ENCODE data around the gene ZNF280A. TPM values are rescaled to one million over a fixed set of nuclear protein-coding genes. Genes with fewer than 3 reads are reported as not detected.

ZNF280A gene
- total and polyA plus RNA-seq, 9 of the 15 experiments (the other 6 are each of a cell fraction or from before 2014, with no cell fraction given) = 19.0 to 40.8 (median 28.6) TPM

DNA sequence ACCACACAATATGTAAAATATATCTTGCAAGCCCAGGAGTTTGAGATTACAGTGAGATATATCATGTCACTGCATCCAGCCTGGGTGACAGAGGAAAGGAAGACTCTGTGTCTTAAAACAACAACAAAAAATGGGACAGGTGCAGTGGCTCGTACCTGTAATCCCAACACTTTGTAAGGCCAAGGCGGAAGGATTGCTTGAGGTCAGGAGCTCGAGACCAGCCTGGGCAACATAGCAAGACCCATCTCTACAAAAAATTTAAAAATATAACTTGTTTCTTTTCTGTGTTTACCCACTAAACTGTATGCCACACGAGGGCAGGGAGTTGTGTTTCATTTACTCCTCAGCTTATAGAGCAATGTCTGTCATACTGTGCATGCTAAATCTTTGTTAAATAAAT, 3.1 kb downstream of the ZNF280A start:
- DNase-seq (ENCODE audit: extremely low read depth in 1 of 4, low spot score in 3 of 4) (peak in 1 of 4 experiments; percentile 49), FAIRE-seq (no peak), ATAC-seq (no peak)
- H3K9me3 ChIP-seq (replicated peaks; ENCODE audit: control insufficient read depth, insufficient read depth, low read depth, low read length) = peaks cover 5% of the 10 kb centered on the region; the same call in 1 of the 2 replicates
- no peaks in the 10 kb centered on the region for H4K20me1 ChIP-seq (replicated peaks; ENCODE audit: control insufficient read depth, insufficient read depth, low read length)
- intact Hi-C loops (cut with micrococcal nuclease) (no loop called here), in situ Hi-C loops (cut with MboI) (no loop called here)
- H2AFZ ChIP-seq (ENCODE audit: low read depth, low read length) = no peak overlapping the region
- peaks cover 4% of the 10 kb centered on the region for H3K9me1 ChIP-seq (ENCODE audit: control insufficient read depth, insufficient read depth, low read length)
- no peak overlapping the region for H3K27ac ChIP-seq (ENCODE audit: extremely low read depth, low read depth, low read length)
- H3K4me1 ChIP-seq (replicated peaks in 1 of 2; ENCODE audit: control insufficient read depth in 2 of 2, insufficient read depth in 2 of 2, low read length in 2 of 2) = peaks cover 27% of the 10 kb centered on the region in 2 experiments
- no peak overlapping the region for H3K4me2 ChIP-seq (ENCODE audit: insufficient read depth, low read length)
- peaks cover 39% of the 10 kb centered on the region for H3K36me3 ChIP-seq (ENCODE audit: control insufficient read depth, insufficient read depth, low read length)
- ChIA-PET CTCF (ENCODE audit: low intra/inter-chr PET ratio) (no interaction called here), POLR2A (interaction anchor here (1.1 to 14.7 kb wide), 4 partner anchors 11 to 33 kb away, joined by 3 to 289 read pairs (median 4); partner anchors contain the start of gene ZNF280B)
- 69% methylated on average over 4 of the region's 4 CpGs for WGBS (ENCODE audit: insufficient coverage, low coverage, missing lambda C conversion rate)
- no peak overlapping the region for H3K9ac ChIP-seq (ENCODE audit: insufficient read depth in 1 of 2, low read depth in 2 of 2, low read length in 2 of 2)
- no TSS peak for BruUV-seq (replicated peaks)
- H3K4me3 ChIP-seq = no peak overlapping the region
- peaks cover 20% of the 10 kb centered on the region for H3K79me2 ChIP-seq (ENCODE audit: control insufficient read depth, insufficient read depth, low read length)
- no peaks in the 10 kb centered on the region for H3K27me3 ChIP-seq (ENCODE audit: control insufficient read depth in 2 of 2, insufficient read depth in 2 of 2, low read length in 2 of 2)
- TF ChIP-seq, protein P1, sequence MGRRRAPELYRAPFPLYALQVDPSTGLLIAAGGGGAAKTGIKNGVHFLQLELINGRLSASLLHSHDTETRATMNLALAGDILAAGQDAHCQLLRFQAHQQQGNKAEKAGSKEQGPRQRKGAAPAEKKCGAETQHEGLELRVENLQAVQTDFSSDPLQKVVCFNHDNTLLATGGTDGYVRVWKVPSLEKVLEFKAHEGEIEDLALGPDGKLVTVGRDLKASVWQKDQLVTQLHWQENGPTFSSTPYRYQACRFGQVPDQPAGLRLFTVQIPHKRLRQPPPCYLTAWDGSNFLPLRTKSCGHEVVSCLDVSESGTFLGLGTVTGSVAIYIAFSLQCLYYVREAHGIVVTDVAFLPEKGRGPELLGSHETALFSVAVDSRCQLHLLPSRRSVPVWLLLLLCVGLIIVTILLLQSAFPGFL (CRISPR knock-in tag; IDR thresholded peaks at IDR 0.05) = peak; percentile 68; the same call in 1 of the 2 replicates
- TF ChIP-seq, protein P2, sequence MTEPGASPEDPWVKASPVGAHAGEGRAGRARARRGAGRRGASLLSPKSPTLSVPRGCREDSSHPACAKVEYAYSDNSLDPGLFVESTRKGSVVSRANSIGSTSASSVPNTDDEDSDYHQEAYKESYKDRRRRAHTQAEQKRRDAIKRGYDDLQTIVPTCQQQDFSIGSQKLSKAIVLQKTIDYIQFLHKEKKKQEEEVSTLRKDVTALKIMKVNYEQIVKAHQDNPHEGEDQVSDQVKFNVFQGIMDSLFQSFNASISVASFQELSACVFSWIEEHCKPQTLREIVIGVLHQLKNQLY (CRISPR knock-in tag; conservative IDR thresholded peaks at IDR 0.05) = 0 out of 4 replicates have a peak, but pooled peaks of 1 of the 2 experiments have one; percentile 46
- TF ChIP-seq RBBP5 (IDR thresholded peaks at IDR 0.05; ENCODE audit: borderline replicate concordance, insufficient read depth, low read length, poor library complexity, severe bottlenecking) (no peak), GABPB1 (CRISPR knock-in tag; IDR thresholded peaks at IDR 0.05) (peak; percentile 18; the same call in 1 of the 2 replicates), ZNF121 (CRISPR knock-in tag; conservative IDR thresholded peaks at IDR 0.05) (peak; percentile 99), CSDE1 (IDR thresholded peaks at IDR 0.05) (no peak), FOXA1 (IDR thresholded peaks at IDR 0.05; ENCODE audit: borderline replicate concordance) (no peak), FOXK1 (CRISPR knock-in tag; IDR thresholded peaks at IDR 0.05; ENCODE audit: borderline replicate concordance) (peak; percentile 71; the same call in 1 of the 2 replicates)
- TF ChIP-seq, protein P3, sequence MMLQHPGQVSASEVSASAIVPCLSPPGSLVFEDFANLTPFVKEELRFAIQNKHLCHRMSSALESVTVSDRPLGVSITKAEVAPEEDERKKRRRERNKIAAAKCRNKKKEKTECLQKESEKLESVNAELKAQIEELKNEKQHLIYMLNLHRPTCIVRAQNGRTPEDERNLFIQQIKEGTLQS (IDR thresholded peaks at IDR 0.05) = no peak
- TF ChIP-seq, protein P3 (CRISPR knock-in tag; conservative IDR thresholded peaks at IDR 0.05) = no peak
- TF ChIP-seq, protein P4, sequence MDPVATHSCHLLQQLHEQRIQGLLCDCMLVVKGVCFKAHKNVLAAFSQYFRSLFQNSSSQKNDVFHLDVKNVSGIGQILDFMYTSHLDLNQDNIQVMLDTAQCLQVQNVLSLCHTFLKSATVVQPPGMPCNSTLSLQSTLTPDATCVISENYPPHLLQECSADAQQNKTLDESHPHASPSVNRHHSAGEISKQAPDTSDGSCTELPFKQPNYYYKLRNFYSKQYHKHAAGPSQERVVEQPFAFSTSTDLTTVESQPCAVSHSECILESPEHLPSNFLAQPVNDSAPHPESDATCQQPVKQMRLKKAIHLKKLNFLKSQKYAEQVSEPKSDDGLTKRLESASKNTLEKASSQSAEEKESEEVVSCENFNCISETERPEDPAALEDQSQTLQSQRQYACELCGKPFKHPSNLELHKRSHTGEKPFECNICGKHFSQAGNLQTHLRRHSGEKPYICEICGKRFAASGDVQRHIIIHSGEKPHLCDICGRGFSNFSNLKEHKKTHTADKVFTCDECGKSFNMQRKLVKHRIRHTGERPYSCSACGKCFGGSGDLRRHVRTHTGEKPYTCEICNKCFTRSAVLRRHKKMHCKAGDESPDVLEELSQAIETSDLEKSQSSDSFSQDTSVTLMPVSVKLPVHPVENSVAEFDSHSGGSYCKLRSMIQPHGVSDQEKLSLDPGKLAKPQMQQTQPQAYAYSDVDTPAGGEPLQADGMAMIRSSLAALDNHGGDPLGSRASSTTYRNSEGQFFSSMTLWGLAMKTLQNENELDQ (CRISPR knock-in tag; IDR thresholded peaks at IDR 0.05; ENCODE audit: borderline replicate concordance) = peak; percentile 69; the same call in 1 of the 2 replicates
- TF ChIP-seq, protein P5, sequence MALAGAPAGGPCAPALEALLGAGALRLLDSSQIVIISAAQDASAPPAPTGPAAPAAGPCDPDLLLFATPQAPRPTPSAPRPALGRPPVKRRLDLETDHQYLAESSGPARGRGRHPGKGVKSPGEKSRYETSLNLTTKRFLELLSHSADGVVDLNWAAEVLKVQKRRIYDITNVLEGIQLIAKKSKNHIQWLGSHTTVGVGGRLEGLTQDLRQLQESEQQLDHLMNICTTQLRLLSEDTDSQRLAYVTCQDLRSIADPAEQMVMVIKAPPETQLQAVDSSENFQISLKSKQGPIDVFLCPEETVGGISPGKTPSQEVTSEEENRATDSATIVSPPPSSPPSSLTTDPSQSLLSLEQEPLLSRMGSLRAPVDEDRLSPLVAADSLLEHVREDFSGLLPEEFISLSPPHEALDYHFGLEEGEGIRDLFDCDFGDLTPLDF (CRISPR knock-in tag; IDR thresholded peaks at IDR 0.05) = peak; percentile 42; the same call in 1 of the 2 replicates

Data from K562 (cell line).